CD4-positive, alpha-beta memory T cell (primary cell): Measurements from ENCODE around the gene CLPSL1. TPM values are rescaled to one million over a fixed set of nuclear protein-coding genes. Genes with fewer than 3 reads are reported as not detected.

Experiments used
- CTCF ChIA-PET: fragments of 350-600 bp; sonication (Branson Sonifier 250); formaldehyde crosslinking; loops from one replicate; lab custom pipeline; 2021; ENCODE audit warnings: inconsistent platforms; ENCODE audit not compliant: partially characterized antibody; lab: Charles Lee
- POLR2A ChIA-PET: fragments of 350-600 bp; sonication (Branson Sonifier 250); formaldehyde crosslinking; loops from one replicate; lab custom pipeline; 2021; ENCODE audit not compliant: partially characterized antibody; lab: Charles Lee
- DNase-seq, 5 donors: peaks; one replicate each; pipeline versions ENCODE4 v3.0.0 to v3.0.0-alpha.2; 2020 to 2022; ENCODE audit warnings: mixed read lengths in 1 of 5
- H3K27ac ChIP-seq: one replicate; pipeline ENCODE4 v1.7.0; 2013; ENCODE audit warnings: low read depth, low read length
- H3K27me3 ChIP-seq: 2 replicates; pipeline ENCODE4 v1.7.0; 2013; ENCODE audit warnings: mild to moderate bottlenecking, low read length, moderate library complexity; ENCODE audit not compliant: insufficient read depth
- H3K36me3 ChIP-seq: 2 replicates; pipeline ENCODE4 v1.7.0; 2013; ENCODE audit warnings: mild to moderate bottlenecking, low read length, moderate library complexity; ENCODE audit not compliant: insufficient read depth
- H3K4me1 ChIP-seq: 2 replicates; pipeline ENCODE4 v1.7.0; 2013; ENCODE audit warnings: mild to moderate bottlenecking, low read length, moderate library complexity; ENCODE audit not compliant: insufficient read depth
- H3K4me3 ChIP-seq, 2 donors: one replicate each; pipeline ENCODE4 v1.7.0; 2013; ENCODE audit warnings: low read length in 2 of 2, mild to moderate bottlenecking in 1 of 2
- H3K9me3 ChIP-seq, 2 donors: one replicate each; pipeline ENCODE4 v1.7.0; 2013; ENCODE audit warnings: low read length in 2 of 2, control low read depth in 1 of 2; ENCODE audit not compliant: control insufficient read depth in 1 of 2
- H3K27ac Mint-ChIP-seq, 7 donors: one replicate each; pipeline ENCODE4 v1.8.0; 2020 to 2021; ENCODE audit warnings: mixed read lengths in 7 of 7, mild to moderate bottlenecking in 6 of 7, inconsistent platforms in 3 of 7, moderate library complexity in 3 of 7
- H3K27me3 Mint-ChIP-seq, 2 donors: one replicate each; pipeline ENCODE4 v1.8.0; 2020 to 2021; ENCODE audit warnings: mixed read lengths in 2 of 2
- H3K36me3 Mint-ChIP-seq, 2 donors: one replicate each; pipeline ENCODE4 v1.8.0; 2020 to 2021; ENCODE audit warnings: mixed read lengths in 2 of 2, inconsistent platforms in 1 of 2, mild to moderate bottlenecking in 1 of 2
- H3K4me1 Mint-ChIP-seq, 4 donors: one replicate each; pipeline ENCODE4 v1.8.0; 2020 to 2021; ENCODE audit warnings: mixed read lengths in 4 of 4, mild to moderate bottlenecking in 1 of 4
- H3K4me3 Mint-ChIP-seq, 8 donors: one replicate each; pipeline ENCODE4 v1.8.0; 2020 to 2021; ENCODE audit warnings: mixed read lengths in 8 of 8, mild to moderate bottlenecking in 7 of 8, moderate library complexity in 6 of 8, inconsistent platforms in 3 of 8
- H3K9me3 Mint-ChIP-seq, 8 donors: one replicate each; pipeline ENCODE4 v1.8.0; 2020 to 2021; ENCODE audit warnings: mixed read lengths in 8 of 8, mild to moderate bottlenecking in 5 of 8, inconsistent platforms in 3 of 8, moderate library complexity in 1 of 8
- intact Hi-C: fragments of 100-400 bp; cut with micrococcal nuclease; formaldehyde crosslinking; loops from one replicate; pipeline ENCODE4 v1.15.1; 2023
- polyA plus RNA-seq, 2 donors: library from polyadenylated mRNA; unstranded; fragments of 300-500 nt; fragmentation: Illumina TruSeq; gene quantifications; one replicate each; pipeline ENCODE4 v1.2.3, GENCODE V29; 2021
- total RNA-seq, 2 experiments: library from RNA; stranded (reverse); gene quantifications; one replicate each; pipeline ENCODE4 v1.2.3, GENCODE V29; 2021

Gene CLPSL1
- total and polyA plus RNA-seq, 4 experiments from 2014 or later: not detected

DNA sequence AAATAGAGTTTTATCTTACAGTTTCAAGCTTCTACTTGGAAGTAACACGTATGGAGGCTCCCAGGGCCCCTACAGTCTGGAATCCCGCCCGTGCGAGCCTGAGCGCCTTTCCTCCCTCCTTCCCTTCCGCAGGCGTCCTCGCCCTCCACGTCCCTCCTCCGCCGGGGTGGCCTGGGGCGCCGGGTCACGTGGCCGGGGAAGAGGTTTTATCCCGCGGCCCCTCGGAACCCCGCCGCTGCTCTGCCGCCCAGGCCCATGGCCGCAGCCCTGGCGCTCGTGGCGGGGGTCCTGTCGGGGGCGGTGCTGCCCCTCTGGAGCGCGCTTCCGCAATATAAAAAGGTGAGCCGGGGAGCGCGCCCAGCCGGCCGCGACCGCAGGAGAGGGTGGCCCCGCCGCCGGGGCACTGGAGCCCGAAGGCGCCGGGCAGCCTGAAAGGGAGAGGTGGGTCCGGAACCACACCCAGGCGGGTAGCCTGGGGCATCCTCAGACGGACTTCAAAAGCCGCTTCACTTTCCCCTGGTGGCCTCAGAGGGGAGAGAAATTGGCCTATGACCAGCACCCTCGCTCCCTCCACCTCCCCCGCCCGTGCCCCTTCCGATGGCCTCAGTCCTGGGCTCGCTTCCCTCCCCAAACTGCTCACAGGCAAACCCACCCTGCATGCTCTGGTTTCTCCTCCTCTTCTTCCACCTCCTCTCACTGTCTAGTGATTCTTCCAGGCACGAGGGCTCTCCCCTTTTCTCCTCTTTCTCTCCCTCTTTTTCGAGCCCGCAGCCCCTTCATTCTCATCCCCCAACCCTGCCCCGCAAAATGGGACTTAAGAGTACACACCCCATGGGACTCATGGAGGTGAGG, 4.2 kb upstream of the CLPSL1 start, which contains the start of gene CLPSL2:
Gene CLPSL2 (plus strand): TSS at position 235 of the 852 bp plus-strand sequence. CDS start 21 bp downstream, at position 256.
- no peaks in the 10 kb centered on the region for H3K27me3 ChIP-seq
- POLR2A ChIA-PET: interaction anchor here (1.0 kb wide), 1 partner anchor 16 kb away, joined by 4 read pairs; no protein-coding TSS in a partner anchor
- no peak within 1 kb of the TSS for H3K27ac Mint-ChIP-seq

DNA sequence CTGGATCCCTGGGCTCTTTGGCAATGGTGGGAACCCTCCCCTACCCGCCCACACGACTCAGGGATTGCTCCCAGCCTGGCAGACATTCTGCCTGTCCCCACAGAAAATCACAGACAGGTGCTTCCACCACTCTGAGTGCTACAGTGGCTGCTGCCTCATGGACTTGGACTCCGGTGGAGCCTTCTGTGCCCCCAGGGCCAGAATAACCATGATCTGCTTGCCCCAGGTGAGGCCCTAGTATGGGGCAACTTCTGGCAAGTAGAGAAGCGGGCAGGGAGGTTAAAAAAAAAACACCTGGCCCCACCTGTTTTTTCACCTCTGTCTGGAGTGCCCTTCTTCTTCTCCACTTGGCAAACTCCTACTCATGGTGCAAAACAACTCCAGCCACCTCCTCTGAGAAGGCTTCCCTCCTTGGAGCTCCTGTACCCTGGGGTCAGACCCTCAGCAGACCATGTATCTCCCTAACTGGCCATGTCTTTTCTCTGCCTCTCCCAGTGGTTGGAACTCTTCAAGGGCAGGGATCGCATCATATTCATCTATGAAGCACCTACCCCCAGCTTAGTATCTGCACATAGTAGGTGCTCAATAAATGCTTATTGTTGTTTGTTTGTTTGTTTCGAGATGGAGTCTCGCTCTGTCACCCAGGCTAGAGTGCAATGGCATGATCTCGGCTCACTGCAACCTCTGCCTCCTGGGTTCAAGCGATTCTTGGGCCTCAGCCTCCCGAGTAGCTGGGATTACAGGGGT, 3.3 kb upstream of the CLPSL1 start:
- Mint-ChIP-seq H3K27ac (peak overlapping the region in 1 of 7 donors; percentile 48), H3K27me3 (peaks cover 28 to 33% of the 10 kb centered on the region in 2 donors)
- CTCF ChIA-PET: no interaction called here

More for the DNA sequence above, 4.2 kb upstream of the CLPSL1 start, which contains the start of gene CLPSL2:
- peaks cover 2 to 5% (median 4%) of the 10 kb centered on the region in 4 donors for H3K4me1 Mint-ChIP-seq
- Histone ChIP-seq H3K27ac (no peak within 1 kb of the TSS), H3K9me3 (no peaks in the 10 kb centered on the region), H3K36me3 (no peaks in the 10 kb centered on the region), H3K4me1 (no peaks in the 10 kb centered on the region), H3K4me3 (no peak within 1 kb of the TSS)
- intact Hi-C loops: no loop called here
- CTCF ChIA-PET: no interaction called here
- no peaks in the 10 kb centered on the region for H3K9me3 Mint-ChIP-seq
- no peaks in the 10 kb centered on the region for H3K36me3 Mint-ChIP-seq
- peaks cover 22 to 30% of the 10 kb centered on the region in 2 donors for H3K27me3 Mint-ChIP-seq
- DNase-seq: no peak
- H3K4me3 Mint-ChIP-seq: peak within 1 kb of the TSS; percentile 39 to 83 (median 68)

DNA sequence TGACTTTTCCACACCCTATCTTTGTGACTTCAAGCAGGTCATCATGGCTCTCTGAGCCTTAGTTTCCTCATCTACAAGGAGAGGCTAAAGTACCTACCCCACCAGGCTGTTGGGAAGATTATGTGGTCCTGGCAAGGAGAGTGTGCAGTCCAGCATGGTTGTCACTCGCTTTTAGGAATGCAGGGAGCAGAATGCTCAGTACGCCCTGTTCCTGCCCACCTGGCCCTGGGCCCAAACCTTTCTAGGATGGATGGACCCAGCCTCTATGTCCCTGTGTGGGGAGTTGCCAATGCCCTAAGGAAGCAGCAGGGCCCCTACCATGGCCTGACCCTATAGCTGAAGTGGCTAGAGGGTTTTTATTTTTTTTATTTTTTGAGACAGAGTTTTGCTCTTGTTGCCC, 2.4 kb upstream of the CLPSL1 start:
- no peaks in the 10 kb centered on the region for H3K9me3 ChIP-seq
- Mint-ChIP-seq H3K4me3 (peak overlapping the region in 1 of 8 donors; percentile 41), H3K4me1 (peaks cover 2 to 5% (median 4%) of the 10 kb centered on the region in 4 donors), H3K36me3 (no peaks in the 10 kb centered on the region), H3K9me3 (no peaks in the 10 kb centered on the region), H3K27ac (no peak overlapping the region), H3K27me3 (peaks cover 29 to 33% of the 10 kb centered on the region in 2 donors)
- ChIA-PET POLR2A (no interaction called here), CTCF (no interaction called here)
- no peaks in the 10 kb centered on the region for H3K4me1 ChIP-seq
- H3K27ac ChIP-seq: no peak overlapping the region
- H3K4me3 ChIP-seq: no peak overlapping the region
- no peaks in the 10 kb centered on the region for H3K36me3 ChIP-seq
- no peak for DNase-seq
- no peaks in the 10 kb centered on the region for H3K27me3 ChIP-seq
- intact Hi-C loops: no loop called here

More for the DNA sequence above, 3.3 kb upstream of the CLPSL1 start:
- no peaks in the 10 kb centered on the region for H3K36me3 ChIP-seq
- DNase-seq: no peak
- no peak overlapping the region for H3K27ac ChIP-seq
- intact Hi-C loops: no loop called here
- POLR2A ChIA-PET: no interaction called here
- H3K4me1 Mint-ChIP-seq: peaks cover 2 to 5% (median 4%) of the 10 kb centered on the region in 4 donors
- no peaks in the 10 kb centered on the region for H3K4me1 ChIP-seq
- H3K36me3 Mint-ChIP-seq: no peaks in the 10 kb centered on the region
- peak overlapping the region in 7 of 8 donors; percentile 41 to 83 (median 61) for H3K4me3 Mint-ChIP-seq
- no peaks in the 10 kb centered on the region for H3K9me3 Mint-ChIP-seq
- H3K9me3 ChIP-seq: no peaks in the 10 kb centered on the region
- no peak overlapping the region for H3K4me3 ChIP-seq
- H3K27me3 ChIP-seq: no peaks in the 10 kb centered on the region

DNA sequence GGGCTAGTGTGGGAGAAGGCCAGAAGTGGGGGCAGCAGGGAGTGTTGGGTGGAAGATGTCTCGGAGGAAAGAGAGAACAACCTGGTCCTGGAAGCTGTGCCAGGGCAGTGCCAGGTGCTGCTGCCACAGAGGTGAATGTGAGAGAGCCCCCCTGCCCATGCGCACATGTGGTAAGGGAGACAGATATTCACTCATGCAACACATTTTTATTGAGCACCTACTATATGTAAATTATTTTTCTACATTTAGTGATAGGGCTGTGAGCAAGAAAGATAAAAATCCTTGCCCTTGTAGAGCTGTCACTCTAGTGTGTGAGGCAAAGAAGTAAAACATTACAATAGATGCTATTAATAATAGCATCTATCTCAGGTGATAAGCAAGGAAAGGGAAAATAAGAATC, 471 bp downstream of the CLPSL1 start:
- Mint-ChIP-seq H3K9me3 (no peaks in the 10 kb centered on the region), H3K36me3 (no peaks in the 10 kb centered on the region), H3K4me3 (no peak overlapping the region), H3K27me3 (peaks cover 31 to 37% of the 10 kb centered on the region in 2 donors), H3K27ac (no peak overlapping the region), H3K4me1 (peaks cover 2 to 5% (median 4%) of the 10 kb centered on the region in 4 donors)
- POLR2A ChIA-PET: no interaction called here
- Histone ChIP-seq H3K36me3 (no peaks in the 10 kb centered on the region), H3K27ac (no peak overlapping the region), H3K9me3 (no peaks in the 10 kb centered on the region), H3K27me3 (no peaks in the 10 kb centered on the region), H3K4me1 (no peaks in the 10 kb centered on the region), H3K4me3 (no peak overlapping the region)
- no peak for DNase-seq
- intact Hi-C loops: no loop called here
- CTCF ChIA-PET: no interaction called here

DNA sequence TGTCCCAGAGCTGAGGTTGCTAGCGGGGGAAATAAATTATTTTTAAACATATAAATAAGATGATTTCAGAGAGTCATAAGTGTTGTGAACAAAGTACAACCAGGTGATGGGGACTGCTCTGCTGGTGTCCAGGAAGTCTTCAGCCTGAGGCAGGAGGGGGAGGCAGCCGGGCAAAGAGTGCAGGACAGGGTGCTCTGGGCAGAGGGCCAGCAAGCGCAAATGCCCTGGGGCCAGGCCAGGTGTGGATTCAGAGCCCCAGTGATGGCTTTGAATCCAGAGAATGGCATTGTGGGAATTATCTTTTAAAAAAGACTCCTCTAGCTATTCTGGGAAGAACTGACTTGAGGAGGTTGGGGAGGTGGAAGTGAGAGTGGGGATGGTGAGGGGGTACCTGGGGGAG, 1.6 kb downstream of the CLPSL1 start:
- no peaks in the 10 kb centered on the region for H3K36me3 Mint-ChIP-seq
- DNase-seq: no peak
- H3K4me3 ChIP-seq: no peak overlapping the region
- peaks cover 4% of the 10 kb centered on the region for H3K27me3 ChIP-seq
- POLR2A ChIA-PET: no interaction called here
- H3K27ac ChIP-seq: no peak overlapping the region
- no peak overlapping the region for H3K27ac Mint-ChIP-seq
- peaks cover 0 to 4% (median under 1%) of the 10 kb centered on the region in 4 donors for H3K4me1 Mint-ChIP-seq
- H3K9me3 Mint-ChIP-seq: no peaks in the 10 kb centered on the region
- H3K36me3 ChIP-seq: no peaks in the 10 kb centered on the region
- intact Hi-C loops: no loop called here
- H3K4me1 ChIP-seq: no peaks in the 10 kb centered on the region
- peaks cover 35 to 40% of the 10 kb centered on the region in 2 donors for H3K27me3 Mint-ChIP-seq
- H3K9me3 ChIP-seq: no peaks in the 10 kb centered on the region
- CTCF ChIA-PET: no interaction called here
- H3K4me3 Mint-ChIP-seq: no peak overlapping the region

DNA sequence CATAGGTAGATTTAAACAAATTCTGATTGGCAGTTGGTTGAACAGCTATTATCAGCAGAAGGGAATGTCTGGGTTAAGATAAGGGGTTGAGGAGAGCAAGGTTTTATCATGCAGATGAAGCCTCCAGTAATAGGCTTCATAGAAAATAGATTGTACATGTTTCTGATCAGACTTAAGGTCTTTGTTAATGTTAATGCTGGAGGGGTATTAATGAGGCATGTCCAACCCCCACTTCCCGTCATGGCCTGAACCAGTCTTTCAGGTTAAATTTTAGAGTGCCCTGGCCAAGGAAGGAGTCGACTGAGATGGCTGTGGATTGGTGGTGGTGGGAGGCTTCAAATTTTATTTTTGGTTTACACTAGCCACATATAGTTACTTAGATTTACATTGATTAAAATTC, 3.4 kb downstream of the CLPSL1 start:
- Mint-ChIP-seq H3K4me3 (no peak overlapping the region), H3K9me3 (no peaks in the 10 kb centered on the region), H3K27ac (no peak overlapping the region), H3K27me3 (peaks cover 44 to 50% of the 10 kb centered on the region in 2 donors), H3K4me1 (no peaks in the 10 kb centered on the region), H3K36me3 (no peaks in the 10 kb centered on the region)
- CTCF ChIA-PET: no interaction called here
- no peaks in the 10 kb centered on the region for H3K4me1 ChIP-seq
- peaks cover 8% of the 10 kb centered on the region for H3K27me3 ChIP-seq
- H3K27ac ChIP-seq: no peak overlapping the region
- DNase-seq: no peak
- no peak overlapping the region for H3K4me3 ChIP-seq
- H3K36me3 ChIP-seq: no peaks in the 10 kb centered on the region
- POLR2A ChIA-PET: no interaction called here
- no peaks in the 10 kb centered on the region for H3K9me3 ChIP-seq
- intact Hi-C loops: no loop called here

DNA sequence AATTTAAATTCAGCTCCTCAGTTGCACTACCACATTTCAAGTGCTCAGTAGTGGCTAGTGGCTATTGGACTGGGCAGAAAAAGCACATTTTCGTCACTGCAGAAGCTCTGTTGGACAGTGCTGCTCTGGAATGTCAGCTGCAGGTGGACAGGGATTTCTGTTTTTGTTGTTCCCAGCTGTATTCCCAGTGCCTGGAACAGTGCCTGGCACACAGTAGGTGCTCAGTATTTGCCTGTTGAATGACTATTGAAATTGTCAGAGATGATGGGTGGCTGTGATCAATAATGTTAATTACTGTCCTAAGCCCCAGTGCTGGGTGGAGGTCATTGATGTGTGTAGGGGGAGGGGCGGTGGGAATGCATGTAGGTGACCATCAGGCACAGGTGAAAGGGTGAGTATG, 5.5 kb downstream of the CLPSL1 start:
- POLR2A ChIA-PET: interaction anchor here (2.2 kb wide), 1 partner anchor 12 kb away, joined by 11 read pairs; the partner anchor contains the start of gene CLPS
- DNase-seq: no peak
- H3K4me1 Mint-ChIP-seq: no peaks in the 10 kb centered on the region
- Histone ChIP-seq H3K27me3 (peaks cover 8% of the 10 kb centered on the region), H3K4me3 (no peak overlapping the region), H3K4me1 (no peaks in the 10 kb centered on the region), H3K27ac (no peak overlapping the region), H3K9me3 (no peaks in the 10 kb centered on the region), H3K36me3 (no peaks in the 10 kb centered on the region)
- H3K27me3 Mint-ChIP-seq: peaks cover 43 to 51% of the 10 kb centered on the region in 2 donors
- H3K27ac Mint-ChIP-seq: no peak overlapping the region
- CTCF ChIA-PET: no interaction called here
- H3K9me3 Mint-ChIP-seq: no peaks in the 10 kb centered on the region
- H3K4me3 Mint-ChIP-seq: no peak overlapping the region
- intact Hi-C loops: no loop called here
- no peaks in the 10 kb centered on the region for H3K36me3 Mint-ChIP-seq
